ENCODE results near the gene EDC4. TPM values are rescaled to one million over a fixed set of nuclear protein-coding genes. Genes with fewer than 3 reads are reported as not detected.

EDC4 gene
- total and polyA plus RNA-seq, 9 of the 15 experiments (the other 6 are each of a cell fraction or from before 2014, with no cell fraction given) = 1.1 to 131 (median 74.0) TPM

DNA sequence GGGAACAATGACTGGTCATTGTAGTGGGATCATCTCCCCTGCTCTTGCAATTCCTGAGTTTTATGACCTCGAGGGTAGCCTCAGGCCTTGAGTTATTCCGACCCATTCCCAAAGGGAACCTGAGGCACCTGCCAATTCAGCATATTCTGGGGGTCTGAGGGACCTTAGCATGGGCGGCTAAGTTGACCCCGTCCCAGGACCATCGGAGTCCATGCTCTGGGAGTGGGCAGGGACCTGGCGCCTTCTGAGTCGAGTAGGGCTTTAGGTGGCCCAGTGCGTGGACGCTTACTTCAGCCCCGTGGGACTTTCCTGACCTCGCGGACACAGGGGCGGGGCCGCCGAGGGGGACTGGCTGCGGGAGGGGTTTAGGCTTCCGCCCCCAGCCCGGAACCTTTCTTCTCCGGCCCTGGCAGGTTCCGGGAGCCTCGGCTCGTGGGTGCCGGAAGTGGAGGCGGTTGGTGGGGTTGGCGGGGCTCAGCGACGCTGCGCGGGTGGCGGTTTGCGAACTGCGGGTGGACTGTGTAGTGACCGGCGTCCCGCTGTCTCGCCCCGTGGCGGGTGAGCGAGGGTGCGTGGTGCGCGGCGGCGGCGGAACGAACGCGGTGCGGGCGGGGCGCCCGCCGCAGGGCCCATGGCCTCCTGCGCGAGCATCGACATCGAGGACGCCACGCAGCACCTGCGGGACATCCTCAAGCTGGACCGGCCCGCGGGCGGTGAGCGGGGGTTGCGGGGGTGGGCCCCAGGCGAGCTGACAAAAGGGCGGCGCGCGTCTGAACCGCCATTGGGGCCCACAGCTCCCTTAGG lies at the start of gene EDC4 (continued):
- peak; percentile 80; the same call in 1 of the 2 replicates for TF ChIP-seq FOXK1 (CRISPR knock-in tag; IDR thresholded peaks at IDR 0.05; ENCODE audit: borderline replicate concordance)
- peak; percentile 83 to 94; a peak in 3 of 4 replicates for TF ChIP-seq SIN3A (IDR thresholded peaks at IDR 0.05; ENCODE audit: borderline replicate concordance in 2 of 2, control insufficient read depth in 1 of 2, low read depth in 2 of 2, low read length in 2 of 2)
- peak; percentile 39 for TF ChIP-seq SAP30 (IDR thresholded peaks at IDR 0.05; ENCODE audit: borderline replicate concordance, insufficient read depth, low read depth, low read length, poor library complexity, severe bottlenecking)
- TF ChIP-seq ZFX (CRISPR knock-in tag; IDR thresholded peaks at IDR 0.05) = peak; percentile 90
- TF ChIP-seq ZNF263 (CRISPR knock-in tag; IDR thresholded peaks at IDR 0.05; ENCODE audit: borderline replicate concordance) = peak; percentile 19; the same call in 1 of the 2 replicates
- TF ChIP-seq, protein P1, sequence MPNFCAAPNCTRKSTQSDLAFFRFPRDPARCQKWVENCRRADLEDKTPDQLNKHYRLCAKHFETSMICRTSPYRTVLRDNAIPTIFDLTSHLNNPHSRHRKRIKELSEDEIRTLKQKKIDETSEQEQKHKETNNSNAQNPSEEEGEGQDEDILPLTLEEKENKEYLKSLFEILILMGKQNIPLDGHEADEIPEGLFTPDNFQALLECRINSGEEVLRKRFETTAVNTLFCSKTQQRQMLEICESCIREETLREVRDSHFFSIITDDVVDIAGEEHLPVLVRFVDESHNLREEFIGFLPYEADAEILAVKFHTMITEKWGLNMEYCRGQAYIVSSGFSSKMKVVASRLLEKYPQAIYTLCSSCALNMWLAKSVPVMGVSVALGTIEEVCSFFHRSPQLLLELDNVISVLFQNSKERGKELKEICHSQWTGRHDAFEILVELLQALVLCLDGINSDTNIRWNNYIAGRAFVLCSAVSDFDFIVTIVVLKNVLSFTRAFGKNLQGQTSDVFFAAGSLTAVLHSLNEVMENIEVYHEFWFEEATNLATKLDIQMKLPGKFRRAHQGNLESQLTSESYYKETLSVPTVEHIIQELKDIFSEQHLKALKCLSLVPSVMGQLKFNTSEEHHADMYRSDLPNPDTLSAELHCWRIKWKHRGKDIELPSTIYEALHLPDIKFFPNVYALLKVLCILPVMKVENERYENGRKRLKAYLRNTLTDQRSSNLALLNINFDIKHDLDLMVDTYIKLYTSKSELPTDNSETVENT (CRISPR knock-in tag; IDR thresholded peaks at IDR 0.05) = 0 out of 2 replicates have a peak, but pooled peaks have one; percentile 34
- peak; percentile 90 for TF ChIP-seq E2F8 (IDR thresholded peaks at IDR 0.05; ENCODE audit: low read depth, partially characterized antibody)
- peak; percentile 93 for TF ChIP-seq ETV5 (CRISPR knock-in tag; IDR thresholded peaks at IDR 0.05; ENCODE audit: low read depth)
- peak in 1 of 2 experiments; percentile 80; a peak in 1 of 4 replicates for TF ChIP-seq KDM4B (IDR thresholded peaks at IDR 0.05; ENCODE audit: borderline replicate concordance in 2 of 2, low read depth in 1 of 2)
- TF ChIP-seq, protein P2, sequence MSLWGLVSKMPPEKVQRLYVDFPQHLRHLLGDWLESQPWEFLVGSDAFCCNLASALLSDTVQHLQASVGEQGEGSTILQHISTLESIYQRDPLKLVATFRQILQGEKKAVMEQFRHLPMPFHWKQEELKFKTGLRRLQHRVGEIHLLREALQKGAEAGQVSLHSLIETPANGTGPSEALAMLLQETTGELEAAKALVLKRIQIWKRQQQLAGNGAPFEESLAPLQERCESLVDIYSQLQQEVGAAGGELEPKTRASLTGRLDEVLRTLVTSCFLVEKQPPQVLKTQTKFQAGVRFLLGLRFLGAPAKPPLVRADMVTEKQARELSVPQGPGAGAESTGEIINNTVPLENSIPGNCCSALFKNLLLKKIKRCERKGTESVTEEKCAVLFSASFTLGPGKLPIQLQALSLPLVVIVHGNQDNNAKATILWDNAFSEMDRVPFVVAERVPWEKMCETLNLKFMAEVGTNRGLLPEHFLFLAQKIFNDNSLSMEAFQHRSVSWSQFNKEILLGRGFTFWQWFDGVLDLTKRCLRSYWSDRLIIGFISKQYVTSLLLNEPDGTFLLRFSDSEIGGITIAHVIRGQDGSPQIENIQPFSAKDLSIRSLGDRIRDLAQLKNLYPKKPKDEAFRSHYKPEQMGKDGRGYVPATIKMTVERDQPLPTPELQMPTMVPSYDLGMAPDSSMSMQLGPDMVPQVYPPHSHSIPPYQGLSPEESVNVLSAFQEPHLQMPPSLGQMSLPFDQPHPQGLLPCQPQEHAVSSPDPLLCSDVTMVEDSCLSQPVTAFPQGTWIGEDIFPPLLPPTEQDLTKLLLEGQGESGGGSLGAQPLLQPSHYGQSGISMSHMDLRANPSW (CRISPR knock-in tag; IDR thresholded peaks at IDR 0.05) = no peak
- TF ChIP-seq CEBPG (CRISPR knock-in tag; IDR thresholded peaks at IDR 0.05) = peak; percentile 41; the same call in 1 of the 2 replicates
- TF ChIP-seq CEBPG (tag; conservative IDR thresholded peaks at IDR 0.05 in 1 of 2, IDR thresholded peaks at IDR 0.05 in 1 of 2) = no peak
- peak; percentile 91 for TF ChIP-seq NEUROD1 (IDR thresholded peaks at IDR 0.05; ENCODE audit: borderline replicate concordance, low read depth, low read length, partially characterized antibody)
- peak; percentile 51 for TF ChIP-seq POLR2B (IDR thresholded peaks at IDR 0.05; ENCODE audit: low read depth, partially characterized antibody)
- TF ChIP-seq RB1 (IDR thresholded peaks at IDR 0.05; ENCODE audit: low read depth) = peak; percentile 95
- 0 out of 2 replicates have a peak, but pooled peaks have one; percentile 47 for TF ChIP-seq ZNF436 (CRISPR knock-in tag; IDR thresholded peaks at IDR 0.05)
